HG02588 (cell line): ENCODE data around the gene BTBD18.
A peak's percentile ranks its signal among the peaks of the same experiment; 100 is the strongest.

ENCODE experiments used
- ATAC-seq: cut with Tn5 transposase; IDR thresholded peaks from one replicate; pipeline ENCODE4 v1.9.1; 2021; ENCODE audit warnings: mild to moderate bottlenecking, moderate library complexity; ENCODE audit not compliant: unreplicated experiment

Gene BTBD18

GRCh38 chr11:57751676-57752253 lies at the start of gene BTBD18:
Gene BTBD18, minus strand, starts transcription at chr11:57751819. Its CDS starts 631 bp downstream, at chr11:57751188.
- no peak for ATAC-seq

DNA sequence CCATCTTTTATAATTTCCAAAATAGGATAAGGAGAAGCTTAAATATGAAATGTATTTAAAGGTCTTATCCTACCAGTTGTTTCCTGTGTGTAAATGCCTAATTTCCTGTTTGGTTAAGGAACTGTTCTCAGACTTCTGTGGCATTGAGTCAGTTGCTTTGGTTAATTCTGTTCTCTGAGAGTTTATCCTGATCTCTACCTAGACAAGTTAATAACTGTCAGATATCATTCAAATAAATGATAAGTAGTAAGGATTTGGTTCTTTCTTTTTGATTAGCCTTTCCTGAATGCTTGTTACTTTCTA lies 49.5 kb upstream of the BTBD18 start:
- ATAC-seq = no peak

DNA sequence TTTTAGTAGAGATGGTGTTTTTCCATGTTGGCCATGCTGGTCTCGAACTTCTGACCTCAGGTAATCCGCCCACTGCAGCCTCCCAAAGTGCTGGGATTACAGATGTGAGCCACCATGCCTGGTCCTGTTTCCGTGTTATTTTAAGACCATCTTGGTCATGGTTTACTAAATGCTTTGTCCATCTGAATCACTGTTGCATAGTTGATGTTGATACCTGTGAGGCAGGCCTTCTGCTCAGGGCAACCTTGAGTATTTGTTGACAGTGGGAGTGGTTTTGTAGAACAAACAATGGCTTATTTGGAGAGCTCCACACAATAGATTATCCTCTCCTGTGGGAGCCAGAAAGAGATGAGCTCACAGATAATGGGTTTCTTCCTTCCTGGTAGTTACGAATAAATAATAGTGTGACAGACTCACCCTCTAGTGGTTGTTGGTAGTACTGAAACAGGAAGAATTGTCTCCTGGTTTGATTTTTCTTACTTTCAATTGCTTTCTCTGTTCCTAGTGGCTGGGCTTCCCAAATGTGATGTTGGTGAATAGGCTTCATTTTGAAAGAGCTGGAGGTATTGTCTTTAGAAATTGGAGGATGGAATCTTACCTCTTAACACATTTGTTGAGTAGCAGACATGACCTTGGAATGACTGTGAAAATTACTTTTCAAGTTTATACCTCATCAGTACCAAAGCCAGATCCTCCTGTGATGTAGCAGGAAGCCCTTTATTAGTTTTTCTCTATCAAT lies 49.0 kb upstream of the BTBD18 start:
- ATAC-seq = peak; percentile 86

- ATAC-seq = no peak
Measured at GRCh38 chr11:57798905-57799559, 47.4 kb upstream of the BTBD18 start.

DNA sequence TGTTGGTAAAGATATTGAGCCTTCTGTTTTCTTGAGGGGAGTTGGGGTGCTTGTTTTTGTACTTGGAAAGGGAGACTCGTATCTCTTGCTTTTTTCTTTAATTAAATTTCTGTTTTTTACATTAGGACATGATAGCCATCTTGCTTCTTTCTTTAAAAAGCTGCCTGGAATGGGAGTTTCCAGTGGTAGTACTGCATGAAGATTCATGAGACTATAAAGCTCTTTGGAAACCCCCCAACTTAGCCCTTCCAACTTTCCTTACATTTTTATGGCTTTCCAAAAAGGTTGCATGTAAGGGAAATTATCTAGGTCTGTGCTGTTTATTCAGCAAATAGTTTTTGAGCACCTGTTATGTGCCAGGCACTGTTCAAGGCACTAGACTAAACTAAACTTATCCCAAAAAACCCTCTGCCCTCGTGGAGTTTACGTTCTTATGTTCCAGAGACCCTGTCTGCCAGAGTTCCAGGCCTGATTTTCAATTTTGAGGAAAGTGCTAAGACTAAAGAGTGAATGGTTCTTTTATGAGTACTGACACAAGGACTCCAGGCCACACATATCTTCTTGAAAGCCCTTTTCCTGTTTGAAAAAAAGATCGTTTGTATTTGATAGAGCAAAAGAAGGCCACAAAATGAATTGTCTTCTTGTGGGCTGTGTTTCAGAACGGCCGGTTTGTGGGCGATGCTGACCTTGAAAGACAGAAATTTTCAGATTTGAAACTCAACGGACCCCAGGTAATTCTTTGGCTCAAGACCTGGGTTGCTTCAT lies 41.9 kb upstream of the BTBD18 start:
- no peak for ATAC-seq

GRCh38 chr11:57792870-57793269 lies 41.3 kb upstream of the BTBD18 start:
- ATAC-seq = peak; percentile 23

- peak; percentile 75 for ATAC-seq
Measured at GRCh38 chr11:57792060-57792541, 40.5 kb upstream of the BTBD18 start.

GRCh38 chr11:57791321-57792059 lies 39.9 kb upstream of the BTBD18 start:
- no peak for ATAC-seq

GRCh38 chr11:57788703-57789088 lies 37.1 kb upstream of the BTBD18 start:
- no peak for ATAC-seq

DNA sequence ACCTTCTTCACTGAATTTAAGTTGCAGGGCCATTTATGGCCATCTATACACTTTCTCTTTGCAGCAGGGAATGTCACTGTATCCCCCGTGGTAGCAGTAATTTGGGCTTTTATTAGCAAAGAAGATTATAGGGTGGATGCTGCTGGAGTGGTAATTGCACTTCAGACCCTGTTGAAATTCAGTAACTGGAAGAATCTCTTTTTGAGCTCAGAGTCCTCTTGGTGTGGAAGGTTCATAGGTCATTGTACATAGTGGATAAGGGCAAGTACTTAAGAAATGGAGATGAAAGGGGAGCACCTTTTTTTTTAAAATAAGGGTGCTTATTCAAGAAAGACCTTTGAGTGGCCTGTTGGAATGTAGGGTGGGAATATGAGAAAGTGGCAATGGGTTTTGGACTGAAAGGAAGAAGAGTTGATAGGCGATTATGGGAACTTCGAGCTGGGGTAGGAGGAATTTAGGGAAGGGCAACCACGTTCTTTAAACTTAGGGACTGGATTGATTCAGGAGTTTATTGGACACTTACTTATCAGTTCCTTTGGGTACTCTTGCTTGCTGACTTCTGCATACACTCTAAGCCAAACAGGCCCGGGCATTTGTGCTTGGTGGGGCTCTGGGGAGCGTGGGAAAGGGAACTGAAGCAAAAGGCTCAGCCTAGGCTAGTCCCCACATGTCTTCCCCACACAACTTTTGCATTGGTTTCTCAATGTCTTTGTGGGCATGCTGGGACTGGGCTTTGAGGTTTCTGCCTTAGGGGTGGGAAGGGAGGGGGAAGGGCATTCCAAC lies 36.5 kb upstream of the BTBD18 start:
- peak; percentile 44 for ATAC-seq

DNA sequence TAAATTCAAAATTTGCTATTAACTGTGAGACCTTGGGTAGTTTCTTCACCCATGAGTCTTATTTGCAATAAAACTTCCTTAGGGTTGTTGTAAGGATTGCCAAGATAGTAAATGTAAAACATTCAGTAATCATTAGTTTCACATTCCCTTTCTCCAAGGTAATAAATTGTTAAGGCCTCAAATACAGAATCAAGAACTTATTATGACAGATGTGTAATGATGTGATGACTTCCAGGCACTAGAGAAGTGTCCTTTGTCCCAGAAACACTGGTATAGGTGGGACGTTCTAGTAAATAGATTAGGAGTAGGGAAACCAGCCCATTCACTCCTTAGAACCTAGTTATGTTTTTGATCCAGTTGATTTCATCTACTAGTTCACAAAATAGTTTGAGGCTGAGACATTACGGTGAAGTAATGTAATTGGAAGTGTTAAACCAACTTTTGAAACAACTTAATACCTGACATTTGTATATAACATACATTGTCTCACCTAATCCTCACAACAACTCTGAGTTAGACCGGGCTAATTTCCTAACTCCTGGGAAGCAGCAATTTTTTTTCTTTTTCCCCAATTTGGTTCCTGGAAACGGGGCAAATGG lies 35.5 kb upstream of the BTBD18 start:
- ATAC-seq = no peak

GRCh38 chr11:57786436-57786835 lies 34.8 kb upstream of the BTBD18 start:
- ATAC-seq = no peak

DNA sequence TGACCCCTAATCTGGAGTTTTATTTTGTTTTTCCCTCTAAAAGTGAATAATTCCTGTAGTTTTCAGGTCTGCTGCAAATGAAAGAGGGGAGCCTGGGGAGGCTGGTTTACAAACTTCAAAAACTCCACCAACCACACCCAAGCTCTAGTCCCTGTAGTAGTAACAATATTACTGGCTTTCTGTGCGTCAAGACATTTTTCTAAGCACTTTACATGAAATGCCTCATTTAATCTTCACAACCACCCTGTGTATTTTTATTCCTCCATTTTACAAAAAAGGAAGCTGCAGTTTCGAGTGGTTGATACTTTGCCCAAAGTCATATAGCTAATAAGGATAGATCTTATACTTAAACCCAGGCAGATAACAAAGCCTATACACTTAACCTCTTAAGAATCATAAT lies 33.5 kb upstream of the BTBD18 start:
- ATAC-seq = no peak

- ATAC-seq = no peak
Measured at GRCh38 chr11:57781529-57781943, 29.9 kb upstream of the BTBD18 start.

DNA sequence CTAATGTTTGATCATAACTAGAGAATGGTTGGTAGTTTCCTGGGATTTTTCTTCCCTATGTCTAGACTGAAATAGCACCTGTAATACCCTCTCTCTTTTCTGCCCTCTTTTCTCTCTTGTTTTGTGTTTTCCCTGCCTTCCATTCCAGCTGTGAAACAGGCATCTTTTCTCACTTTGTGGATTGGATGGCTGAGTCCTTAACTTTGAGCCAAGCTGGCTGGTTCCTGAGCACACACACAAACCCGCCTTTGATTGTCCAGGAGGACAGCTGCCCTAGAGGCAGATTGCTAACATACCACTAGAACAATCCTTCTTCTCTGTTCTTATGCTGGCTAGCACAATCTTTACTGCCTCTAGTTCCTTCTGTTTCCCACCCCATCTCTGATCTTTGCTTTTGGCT lies 27.7 kb upstream of the BTBD18 start:
- no peak for ATAC-seq

DNA sequence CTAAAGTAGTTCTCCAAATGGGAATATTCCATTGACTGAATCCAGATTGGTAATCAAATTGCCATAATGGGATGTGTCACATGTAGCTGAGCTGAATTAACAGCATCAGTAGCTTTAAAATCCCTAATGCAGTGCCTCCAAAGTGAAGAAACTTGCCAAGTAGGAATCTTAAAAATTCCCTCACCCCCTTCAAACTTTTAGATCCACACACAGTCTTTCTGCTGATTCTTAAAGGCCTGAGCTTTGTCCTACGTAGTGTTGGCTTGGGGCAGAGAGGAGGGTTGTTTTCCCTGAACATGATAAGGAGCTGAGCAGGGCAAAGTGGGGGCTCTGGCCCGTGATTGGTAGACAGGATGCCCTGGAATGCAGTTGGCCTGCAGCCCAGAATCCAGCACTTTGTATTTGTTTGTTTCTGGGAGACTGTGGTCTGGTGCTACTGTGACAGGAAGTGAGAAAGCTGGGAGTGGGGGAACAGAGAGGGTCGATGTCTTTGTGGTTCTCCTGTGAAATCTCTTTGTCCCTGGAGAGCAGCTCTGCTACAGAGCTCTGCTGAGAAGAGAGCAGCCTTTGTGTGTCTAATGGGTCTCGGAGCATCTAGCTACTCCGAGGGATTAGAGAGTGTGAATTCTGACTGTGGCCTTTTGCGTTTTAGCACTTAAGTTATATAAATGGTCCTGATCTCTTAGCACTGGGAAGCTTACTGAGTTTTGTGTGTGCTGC lies 26.9 kb upstream of the BTBD18 start:
- no peak for ATAC-seq

GRCh38 chr11:57777969-57778317 lies 26.3 kb upstream of the BTBD18 start:
- ATAC-seq = no peak

DNA sequence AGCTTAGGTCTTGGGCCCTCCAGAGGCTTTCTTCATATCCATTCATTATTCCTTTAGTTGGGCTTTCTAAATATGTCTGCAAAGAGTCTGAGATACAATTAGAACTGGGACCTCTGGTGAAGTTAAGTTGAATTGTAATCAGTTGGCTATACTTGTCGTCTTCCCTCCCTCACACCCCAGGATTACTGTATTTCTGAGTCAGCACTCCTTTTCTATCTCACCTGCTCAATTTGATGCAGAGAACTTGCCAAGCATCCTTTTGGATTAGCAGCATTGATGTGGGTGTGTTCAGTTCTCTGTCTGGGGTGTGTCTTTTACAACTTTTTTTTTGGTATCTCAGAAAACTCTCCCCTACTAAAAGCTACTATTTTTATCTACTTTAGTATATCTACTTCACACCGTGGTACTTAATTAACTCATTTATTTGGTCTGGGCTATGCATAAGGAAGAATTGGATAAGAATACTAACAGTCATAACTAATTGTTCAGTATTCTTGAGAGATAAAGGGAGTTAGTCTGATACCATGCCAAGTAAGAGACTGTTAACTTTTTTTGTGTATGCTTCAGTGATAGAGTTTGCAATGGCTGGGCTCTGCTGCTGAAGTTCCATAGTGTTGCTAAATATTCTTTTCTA lies 25.1 kb upstream of the BTBD18 start:
- no peak for ATAC-seq
